SK-N-SH treated with all-trans-retinoic acid at 6 μM for 48 hours (cell line): ENCODE measurements around the gene PHLDB3.

ENCODE experiments used
- GLIS3 ChIP-seq: fragments of 250-450 bp; sonication (Bioruptor Pico); IDR thresholded peaks from 2 replicates; pipeline ENCODE4 v1.5.0; 2020; ENCODE audit warnings: mild to moderate bottlenecking, moderate library complexity
- ISL1 ChIP-seq: fragments of 250-450 bp; sonication (Bioruptor Pico); IDR thresholded peaks from 2 replicates; pipeline ENCODE4 v2.1.2; 2022; ENCODE audit warnings: mild to moderate bottlenecking, moderate library complexity
- POU6F1 ChIP-seq: fragments of 250-450 bp; sonication (Bioruptor Pico); IDR thresholded peaks from 2 replicates; pipeline ENCODE4 v1.8.0; 2021; ENCODE audit warnings: low read depth, mild to moderate bottlenecking, moderate library complexity, borderline replicate concordance
- RARB ChIP-seq: fragments of 250-450 bp; sonication (Bioruptor Pico); IDR thresholded peaks from 2 replicates; pipeline ENCODE4 v1.8.0; 2021; ENCODE audit warnings: mild to moderate bottlenecking, moderate library complexity
- SNAI2 ChIP-seq: fragments of 250-450 bp; sonication (Bioruptor Pico); IDR thresholded peaks from 2 replicates; pipeline ENCODE4 v1.5.0; 2020; ENCODE audit warnings: mild to moderate bottlenecking, moderate library complexity
- TSHZ2 ChIP-seq: fragments of 250-450 bp; sonication (Bioruptor Pico); IDR thresholded peaks from 2 replicates; pipeline ENCODE4 v1.5.0; 2020; ENCODE audit warnings: mild to moderate bottlenecking, moderate library complexity
- ZC3H10 ChIP-seq: fragments of 250-450 bp; sonication (Bioruptor Pico); IDR thresholded peaks from 2 replicates; pipeline ENCODE4 v1.5.1; 2021; ENCODE audit warnings: mild to moderate bottlenecking, moderate library complexity
- ZFP3 ChIP-seq: fragments of 250-450 bp; sonication (Bioruptor Pico); IDR thresholded peaks from 2 replicates; pipeline ENCODE4 v1.5.0; 2020; ENCODE audit warnings: mild to moderate bottlenecking, moderate library complexity
- ZFP30 ChIP-seq: fragments of 450-650 bp; formaldehyde crosslinking; IDR thresholded peaks from 2 replicates; pipeline ENCODE4 v1.5.0; 2022; ENCODE audit warnings: mild to moderate bottlenecking, moderate library complexity
- ZNF565 ChIP-seq: fragments of 450-650 bp; formaldehyde crosslinking; conservative IDR thresholded peaks from 2 replicates; pipeline ENCODE4 v1.5.0; 2020; ENCODE audit warnings: low read depth, mild to moderate bottlenecking, moderate library complexity
- ZNF8 ChIP-seq: fragments of 450-650 bp; formaldehyde crosslinking; IDR thresholded peaks from 2 replicates; pipeline ENCODE4 v1.5.0; 2020; ENCODE audit warnings: mild to moderate bottlenecking, moderate library complexity
- TF ChIP-seq, protein P1 (sequence below): fragments of 250-450 bp; sonication (Bioruptor Pico); IDR thresholded peaks from 2 replicates; pipeline ENCODE4 v1.5.1; 2021; ENCODE audit warnings: mild to moderate bottlenecking, moderate library complexity
- TF ChIP-seq, protein P2 (sequence below): fragments of 250-450 bp; sonication (Bioruptor Pico); IDR thresholded peaks from 2 replicates; pipeline ENCODE4 v1.8.0; 2020; ENCODE audit warnings: mild to moderate bottlenecking, moderate library complexity, borderline replicate concordance
- TF ChIP-seq, protein P3 (sequence below): fragments of 250-450 bp; sonication (Bioruptor Pico); IDR thresholded peaks from 2 replicates; pipeline ENCODE4 v1.5.1; 2020; ENCODE audit warnings: low read depth, mild to moderate bottlenecking, moderate library complexity

DNA sequence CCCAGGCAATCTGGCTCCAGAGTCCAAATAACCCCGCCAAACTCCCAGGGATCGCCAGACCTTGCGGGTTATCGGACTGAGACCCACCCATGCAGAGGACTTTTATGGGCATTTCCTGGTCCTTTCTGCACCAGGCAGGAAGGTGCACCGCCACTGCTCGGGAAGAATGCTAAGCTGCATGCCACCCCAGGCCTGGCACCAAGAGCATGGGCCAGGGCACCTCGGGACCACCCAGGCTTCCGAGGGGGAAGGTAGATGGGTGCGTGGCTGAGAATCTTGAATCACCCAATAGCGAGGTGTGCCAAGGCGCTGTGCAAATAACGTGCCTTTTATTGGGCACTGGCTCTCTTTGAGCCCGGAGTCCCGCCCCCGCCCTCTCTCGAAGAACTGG, 28.0 kb upstream of the PHLDB3 start:
- TF ChIP-seq POU6F1, result no peak
- TF ChIP-seq TSHZ2 (CRISPR knock-in tag), result no peak
- no peak for TF ChIP-seq ZFP3
- TF ChIP-seq SNAI2, result no peak
- TF ChIP-seq, protein P1, sequence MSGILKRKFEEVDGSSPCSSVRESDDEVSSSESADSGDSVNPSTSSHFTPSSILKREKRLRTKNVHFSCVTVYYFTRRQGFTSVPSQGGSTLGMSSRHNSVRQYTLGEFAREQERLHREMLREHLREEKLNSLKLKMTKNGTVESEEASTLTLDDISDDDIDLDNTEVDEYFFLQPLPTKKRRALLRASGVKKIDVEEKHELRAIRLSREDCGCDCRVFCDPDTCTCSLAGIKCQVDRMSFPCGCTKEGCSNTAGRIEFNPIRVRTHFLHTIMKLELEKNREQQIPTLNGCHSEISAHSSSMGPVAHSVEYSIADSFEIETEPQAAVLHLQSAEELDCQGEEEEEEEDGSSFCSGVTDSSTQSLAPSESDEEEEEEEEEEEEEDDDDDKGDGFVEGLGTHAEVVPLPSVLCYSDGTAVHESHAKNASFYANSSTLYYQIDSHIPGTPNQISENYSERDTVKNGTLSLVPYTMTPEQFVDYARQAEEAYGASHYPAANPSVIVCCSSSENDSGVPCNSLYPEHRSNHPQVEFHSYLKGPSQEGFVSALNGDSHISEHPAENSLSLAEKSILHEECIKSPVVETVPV (CRISPR knock-in tag), result no peak
- TF ChIP-seq, protein P2, sequence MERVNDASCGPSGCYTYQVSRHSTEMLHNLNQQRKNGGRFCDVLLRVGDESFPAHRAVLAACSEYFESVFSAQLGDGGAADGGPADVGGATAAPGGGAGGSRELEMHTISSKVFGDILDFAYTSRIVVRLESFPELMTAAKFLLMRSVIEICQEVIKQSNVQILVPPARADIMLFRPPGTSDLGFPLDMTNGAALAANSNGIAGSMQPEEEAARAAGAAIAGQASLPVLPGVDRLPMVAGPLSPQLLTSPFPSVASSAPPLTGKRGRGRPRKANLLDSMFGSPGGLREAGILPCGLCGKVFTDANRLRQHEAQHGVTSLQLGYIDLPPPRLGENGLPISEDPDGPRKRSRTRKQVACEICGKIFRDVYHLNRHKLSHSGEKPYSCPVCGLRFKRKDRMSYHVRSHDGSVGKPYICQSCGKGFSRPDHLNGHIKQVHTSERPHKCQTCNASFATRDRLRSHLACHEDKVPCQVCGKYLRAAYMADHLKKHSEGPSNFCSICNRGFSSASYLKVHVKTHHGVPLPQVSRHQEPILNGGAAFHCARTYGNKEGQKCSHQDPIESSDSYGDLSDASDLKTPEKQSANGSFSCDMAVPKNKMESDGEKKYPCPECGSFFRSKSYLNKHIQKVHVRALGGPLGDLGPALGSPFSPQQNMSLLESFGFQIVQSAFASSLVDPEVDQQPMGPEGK (CRISPR knock-in tag), result no peak
- no peak for TF ChIP-seq ISL1 (CRISPR knock-in tag)
- no peak for TF ChIP-seq GLIS3 (CRISPR knock-in tag)
- no peak for TF ChIP-seq ZNF8 (CRISPR knock-in tag)
- no peak for TF ChIP-seq ZNF565
- no peak for TF ChIP-seq ZC3H10 (CRISPR knock-in tag)
- TF ChIP-seq RARB, result no peak
- TF ChIP-seq, protein P3, sequence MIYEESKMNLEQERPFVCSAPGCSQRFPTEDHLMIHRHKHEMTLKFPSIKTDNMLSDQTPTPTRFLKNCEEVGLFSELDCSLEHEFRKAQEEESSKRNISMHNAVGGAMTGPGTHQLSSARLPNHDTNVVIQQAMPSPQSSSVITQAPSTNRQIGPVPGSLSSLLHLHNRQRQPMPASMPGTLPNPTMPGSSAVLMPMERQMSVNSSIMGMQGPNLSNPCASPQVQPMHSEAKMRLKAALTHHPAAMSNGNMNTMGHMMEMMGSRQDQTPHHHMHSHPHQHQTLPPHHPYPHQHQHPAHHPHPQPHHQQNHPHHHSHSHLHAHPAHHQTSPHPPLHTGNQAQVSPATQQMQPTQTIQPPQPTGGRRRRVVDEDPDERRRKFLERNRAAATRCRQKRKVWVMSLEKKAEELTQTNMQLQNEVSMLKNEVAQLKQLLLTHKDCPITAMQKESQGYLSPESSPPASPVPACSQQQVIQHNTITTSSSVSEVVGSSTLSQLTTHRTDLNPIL (CRISPR knock-in tag), result no peak
- TF ChIP-seq ZFP30 (CRISPR knock-in tag), result no peak
